GM12801 (cell line): ENCODE results near the gene MED9.

Experiments
- TF ChIP-seq, protein P1 (sequence below): IDR thresholded peaks from one replicate; pipeline ENCODE4 v1.5.1; 2011; ENCODE audit warnings: control low read depth; ENCODE audit not compliant: insufficient read length; ENCODE audit errors: extremely low read depth

Gene MED9

DNA sequence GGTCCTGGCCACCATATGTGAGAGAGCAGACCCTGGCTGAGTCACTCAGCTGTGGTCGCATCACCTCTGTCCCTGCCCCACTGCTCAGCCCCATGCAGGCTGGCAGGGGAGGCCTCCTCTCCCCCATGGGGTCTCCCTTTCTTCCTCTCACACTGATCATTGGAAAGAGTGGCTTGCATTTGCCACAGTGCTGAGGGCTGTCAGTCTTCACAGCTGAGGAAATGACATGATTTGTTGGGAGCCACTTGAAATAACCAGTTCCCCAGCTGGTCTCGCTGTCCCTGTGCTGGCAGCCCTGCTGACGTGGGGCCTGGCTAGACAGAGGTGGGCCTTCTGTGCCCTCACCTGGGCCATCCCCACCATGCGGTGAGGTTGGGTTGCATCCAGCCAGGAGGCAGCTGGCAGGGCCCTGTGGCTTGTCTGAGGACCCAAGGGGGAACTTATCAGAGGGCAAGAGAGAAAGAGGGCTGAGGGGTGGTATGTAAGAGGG, 30.1 kb upstream of the MED9 start:
- TF ChIP-seq, protein P1, sequence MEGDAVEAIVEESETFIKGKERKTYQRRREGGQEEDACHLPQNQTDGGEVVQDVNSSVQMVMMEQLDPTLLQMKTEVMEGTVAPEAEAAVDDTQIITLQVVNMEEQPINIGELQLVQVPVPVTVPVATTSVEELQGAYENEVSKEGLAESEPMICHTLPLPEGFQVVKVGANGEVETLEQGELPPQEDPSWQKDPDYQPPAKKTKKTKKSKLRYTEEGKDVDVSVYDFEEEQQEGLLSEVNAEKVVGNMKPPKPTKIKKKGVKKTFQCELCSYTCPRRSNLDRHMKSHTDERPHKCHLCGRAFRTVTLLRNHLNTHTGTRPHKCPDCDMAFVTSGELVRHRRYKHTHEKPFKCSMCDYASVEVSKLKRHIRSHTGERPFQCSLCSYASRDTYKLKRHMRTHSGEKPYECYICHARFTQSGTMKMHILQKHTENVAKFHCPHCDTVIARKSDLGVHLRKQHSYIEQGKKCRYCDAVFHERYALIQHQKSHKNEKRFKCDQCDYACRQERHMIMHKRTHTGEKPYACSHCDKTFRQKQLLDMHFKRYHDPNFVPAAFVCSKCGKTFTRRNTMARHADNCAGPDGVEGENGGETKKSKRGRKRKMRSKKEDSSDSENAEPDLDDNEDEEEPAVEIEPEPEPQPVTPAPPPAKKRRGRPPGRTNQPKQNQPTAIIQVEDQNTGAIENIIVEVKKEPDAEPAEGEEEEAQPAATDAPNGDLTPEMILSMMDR = no peak

DNA sequence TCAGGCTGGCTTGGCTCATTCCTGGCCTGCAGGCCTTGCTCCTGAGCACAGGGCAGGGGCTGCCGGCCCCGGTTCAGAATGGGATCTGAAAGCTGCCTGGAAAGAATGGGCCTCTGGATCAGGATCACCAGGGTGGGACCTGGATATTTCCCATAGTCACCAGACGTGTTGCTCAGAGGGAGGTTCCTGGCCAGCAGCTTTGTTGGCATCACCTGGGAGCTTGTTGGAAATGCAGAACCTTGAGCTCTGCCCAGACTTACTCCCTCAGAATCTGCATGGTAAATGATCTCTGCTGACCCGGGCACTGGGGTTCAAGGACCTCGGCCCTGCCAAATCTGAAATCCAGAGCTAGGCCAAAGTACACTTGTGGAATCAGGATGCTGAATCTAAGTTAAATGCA, 29.5 kb upstream of the MED9 start:
- TF ChIP-seq, protein P1 = no peak

DNA sequence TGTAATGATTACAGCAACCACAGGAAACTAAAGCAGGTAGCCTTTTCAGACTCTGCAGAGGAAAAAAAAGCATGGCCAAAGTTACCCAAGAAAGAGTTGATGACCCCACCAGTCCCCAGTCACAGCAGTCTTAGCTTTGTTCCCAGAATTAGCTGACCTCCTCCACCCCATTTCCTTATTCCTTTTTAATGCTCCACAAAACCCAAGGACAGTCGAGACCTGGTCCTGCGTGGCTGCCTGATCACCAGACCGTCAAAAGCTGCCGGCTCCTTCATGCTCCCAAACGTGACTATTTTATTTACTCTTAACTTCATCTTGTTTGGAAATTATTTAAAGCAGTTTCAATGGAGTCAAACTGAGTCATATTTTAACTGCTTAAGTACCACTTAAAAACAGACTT, 28.7 kb upstream of the MED9 start:
- TF ChIP-seq, protein P1 = no peak

DNA sequence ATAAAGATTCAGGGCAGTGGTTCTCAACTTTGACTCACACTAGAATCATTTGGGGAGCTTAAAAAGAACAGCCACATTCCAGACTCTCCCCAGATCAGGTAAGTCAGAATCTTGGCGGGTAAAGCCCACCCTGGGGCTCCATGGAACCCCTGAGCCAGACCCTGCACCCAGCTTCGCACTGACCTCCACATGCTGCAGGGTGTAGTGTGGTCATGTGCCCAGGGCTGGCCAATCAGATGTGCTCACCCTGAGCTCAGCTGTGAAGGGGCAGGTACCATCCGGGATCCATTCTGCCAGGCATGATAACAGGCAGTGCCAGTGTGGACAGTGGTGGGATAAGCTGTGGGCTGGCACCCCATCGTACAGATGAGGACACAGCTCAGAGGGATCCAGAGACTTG, 28.1 kb upstream of the MED9 start:
- TF ChIP-seq, protein P1 = no peak

DNA sequence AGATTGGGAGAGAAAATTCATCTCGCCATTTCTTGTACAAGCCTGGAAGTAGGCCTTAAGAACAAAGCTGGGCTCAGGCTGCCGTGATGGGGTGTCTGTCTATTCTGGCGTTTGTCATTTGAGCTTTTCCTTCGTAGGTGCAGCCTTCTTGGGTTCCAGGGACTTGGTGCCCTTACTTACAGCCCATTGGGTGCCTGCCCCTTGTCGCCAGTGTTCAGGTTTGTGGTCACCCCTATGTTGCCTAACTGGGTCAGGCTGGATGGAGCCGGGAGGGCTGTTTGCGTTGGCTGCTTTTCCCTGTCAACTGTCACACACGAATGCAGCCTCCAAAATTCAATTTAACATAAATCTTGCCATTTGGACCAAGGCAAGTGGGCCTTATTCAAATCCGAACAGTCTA, 23.7 kb upstream of the MED9 start:
- TF ChIP-seq, protein P1 = no peak

DNA sequence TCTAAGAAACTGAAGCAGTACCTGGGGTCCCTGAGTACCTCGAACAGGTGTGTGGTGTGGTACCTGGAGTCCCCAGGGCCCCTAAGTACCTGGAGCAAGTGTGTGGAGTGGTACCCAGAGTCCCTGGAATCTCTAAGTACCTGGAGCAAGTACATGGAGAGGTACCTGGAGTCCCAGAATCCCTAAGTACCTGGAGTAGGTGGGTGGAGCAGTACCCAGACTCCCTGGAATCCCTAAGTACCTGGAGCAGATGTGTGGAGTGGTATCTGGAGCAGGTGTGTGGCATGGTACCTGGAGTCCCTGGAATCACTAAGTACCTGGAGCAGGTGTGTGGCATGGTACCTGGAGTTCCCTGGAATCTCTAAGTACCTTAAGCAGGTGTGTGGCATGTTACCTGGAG, 22.5 kb upstream of the MED9 start:
- TF ChIP-seq, protein P1 = no peak

DNA sequence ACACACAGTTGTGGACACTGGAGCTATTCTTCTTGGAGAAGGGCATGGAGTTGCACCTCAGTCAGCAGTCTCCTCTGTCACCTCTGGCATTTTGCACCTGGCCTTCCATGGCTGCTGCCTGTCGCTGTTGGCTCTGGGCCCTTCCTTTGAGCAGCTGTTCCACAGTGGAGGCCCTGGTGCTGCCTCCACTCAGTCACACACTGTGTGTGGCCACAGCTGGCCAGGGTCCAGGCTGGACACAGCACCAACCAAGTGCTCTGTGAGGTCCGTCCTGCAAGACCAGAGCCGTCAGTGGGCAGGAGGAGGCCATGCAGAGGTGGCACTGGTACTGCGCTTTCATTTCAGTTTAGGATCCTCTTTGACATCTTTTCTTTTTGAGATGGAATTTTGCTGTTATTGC, 21.6 kb upstream of the MED9 start:
- TF ChIP-seq, protein P1 = no peak

DNA sequence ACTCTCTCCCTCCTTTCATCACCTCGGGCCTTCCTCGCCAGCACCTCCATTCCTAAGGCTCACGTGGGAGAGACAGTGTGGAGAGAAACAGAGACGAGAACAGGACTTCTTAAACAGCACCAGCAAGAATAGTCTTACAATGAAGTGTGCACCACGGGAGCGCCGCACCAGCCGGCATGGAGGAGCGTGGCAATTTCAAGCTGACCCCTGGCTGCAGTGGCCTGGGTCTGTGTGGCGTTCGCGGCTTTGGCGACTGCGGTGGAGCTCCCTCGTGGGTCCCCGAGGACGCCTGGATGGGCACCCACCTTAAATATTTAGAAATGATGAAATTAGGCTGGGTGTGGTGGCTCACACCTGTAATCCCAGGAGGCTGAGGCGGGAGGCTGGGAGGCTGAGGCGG, 20.5 kb upstream of the MED9 start:
- TF ChIP-seq, protein P1 = no peak
